GM19467 (cell line): Measurements from ENCODE around the gene VAV1.

ENCODE experiments used
- ATAC-seq: cut with Tn5 transposase; IDR thresholded peaks from one replicate; pipeline ENCODE4 v1.9.1; 2021; ENCODE audit warnings: mild to moderate bottlenecking, moderate library complexity; ENCODE audit not compliant: unreplicated experiment

VAV1 gene

DNA sequence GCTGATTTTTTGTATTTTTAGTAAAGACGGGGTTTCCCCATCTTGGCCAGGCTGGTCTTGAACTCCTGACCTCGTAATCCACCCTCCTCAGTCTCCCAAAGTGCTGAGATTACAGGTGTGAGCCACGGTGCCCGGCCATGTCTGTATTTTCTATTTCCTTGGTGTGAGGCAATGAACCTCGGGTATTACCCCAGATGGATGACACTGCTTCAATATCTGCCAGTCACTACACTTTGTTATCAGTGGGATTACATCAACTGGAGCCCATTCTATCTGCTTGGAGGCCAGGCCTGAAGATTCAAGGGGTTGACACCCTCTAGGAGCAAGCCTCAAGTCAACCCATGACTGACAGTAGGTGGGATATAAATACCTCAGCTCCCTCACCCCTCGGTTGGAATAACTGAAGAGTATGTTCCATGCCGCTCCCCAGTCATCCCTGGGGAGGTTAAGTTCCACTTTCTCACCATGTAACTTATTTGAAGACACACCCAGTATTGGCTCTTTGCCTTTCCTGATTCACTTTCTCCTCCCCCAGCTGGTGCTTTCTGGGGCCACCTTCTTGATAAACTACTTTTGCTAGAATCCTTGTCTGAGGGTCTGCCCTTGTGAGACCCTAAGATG is 113.9 kb downstream of the VAV1 start:
- ATAC-seq: no peak

DNA sequence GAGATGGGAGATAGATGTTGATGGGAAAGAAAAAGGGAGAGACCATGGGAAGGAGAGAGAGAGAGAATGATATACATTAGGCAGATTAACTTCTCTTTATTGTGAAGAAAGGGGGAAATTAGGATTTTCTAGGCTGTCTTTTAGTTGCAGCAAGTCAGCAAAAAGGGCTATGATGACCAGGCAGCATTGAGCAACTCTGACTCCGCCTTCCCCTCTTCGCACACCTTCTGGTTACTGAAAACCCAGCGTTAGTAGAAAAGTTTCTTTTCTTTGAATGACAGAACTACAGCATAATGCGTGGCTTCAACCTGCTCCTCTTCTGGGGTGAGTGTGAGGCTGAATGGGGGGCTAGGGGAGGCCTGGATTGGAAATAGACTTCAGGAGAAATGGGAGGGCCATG is 114.8 kb downstream of the VAV1 start, which contains the start of gene ADGRE1:
TSS of gene ADGRE1 (plus strand) at position 264 of the 400 bp plus-strand sequence. CDS start at position 294, 30 bp downstream.
- no peak for ATAC-seq

DNA sequence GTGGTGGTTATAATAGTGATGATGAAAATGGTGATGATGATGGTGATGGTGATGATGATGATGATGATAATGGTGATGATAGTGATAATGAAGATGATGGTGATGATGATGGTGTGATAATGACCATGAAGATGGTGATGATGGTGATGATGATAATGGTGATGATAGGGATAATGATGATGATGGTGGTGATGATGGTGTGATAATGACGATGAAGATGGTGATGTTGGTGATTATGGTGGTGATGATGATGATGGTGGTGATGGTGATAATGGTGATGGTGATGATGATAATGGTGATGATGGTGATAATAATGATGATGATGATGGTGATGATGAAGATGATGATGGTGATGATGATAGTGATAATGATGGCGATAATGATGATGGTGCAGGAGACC is 116.5 kb downstream of the VAV1 start:
- no peak for ATAC-seq

DNA sequence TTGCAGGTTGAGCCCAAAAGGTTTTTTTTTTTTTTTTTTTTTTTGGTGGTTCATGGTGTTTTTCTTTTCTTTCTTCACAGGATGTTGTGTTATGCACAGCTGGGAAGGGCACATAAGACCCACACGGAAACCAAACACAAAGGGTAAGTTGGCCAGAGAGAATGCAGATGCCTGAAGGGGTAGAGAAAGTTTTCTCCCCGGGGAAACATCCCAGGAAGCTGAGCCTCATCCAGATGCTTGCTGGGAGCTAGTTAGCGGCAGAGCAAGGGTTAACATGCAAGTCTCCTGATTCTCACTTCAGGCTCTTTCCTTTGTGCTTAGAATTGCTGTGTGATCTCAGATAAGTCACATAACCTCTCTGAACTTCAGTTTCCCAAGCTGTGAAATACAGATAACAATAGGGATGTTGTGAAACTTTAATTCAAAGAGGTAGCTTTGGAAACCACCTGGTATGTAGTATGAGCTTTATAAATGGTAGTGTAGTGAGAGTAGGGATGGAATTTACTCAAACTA is 117.9 kb downstream of the VAV1 start:
- no peak for ATAC-seq

DNA sequence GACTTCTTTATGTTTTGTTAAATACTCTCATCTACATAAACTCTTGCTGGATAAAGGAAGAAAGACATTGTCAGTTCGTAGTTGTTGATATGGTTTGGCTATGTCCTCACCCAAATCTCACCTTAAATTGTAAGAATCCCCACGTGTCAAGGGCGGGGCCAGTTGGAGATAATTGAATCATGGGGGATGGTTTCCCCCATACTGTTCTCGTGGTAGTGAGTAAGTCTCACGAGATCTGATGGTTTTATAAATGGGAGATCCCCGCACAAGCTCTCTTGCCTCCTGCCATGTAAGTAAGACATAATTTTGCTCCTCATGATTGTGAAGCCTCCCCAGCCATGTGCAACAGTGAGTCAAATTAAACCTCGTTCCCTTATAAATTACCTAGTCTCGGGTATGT is 118.4 kb downstream of the VAV1 start:
- ATAC-seq: no peak

DNA sequence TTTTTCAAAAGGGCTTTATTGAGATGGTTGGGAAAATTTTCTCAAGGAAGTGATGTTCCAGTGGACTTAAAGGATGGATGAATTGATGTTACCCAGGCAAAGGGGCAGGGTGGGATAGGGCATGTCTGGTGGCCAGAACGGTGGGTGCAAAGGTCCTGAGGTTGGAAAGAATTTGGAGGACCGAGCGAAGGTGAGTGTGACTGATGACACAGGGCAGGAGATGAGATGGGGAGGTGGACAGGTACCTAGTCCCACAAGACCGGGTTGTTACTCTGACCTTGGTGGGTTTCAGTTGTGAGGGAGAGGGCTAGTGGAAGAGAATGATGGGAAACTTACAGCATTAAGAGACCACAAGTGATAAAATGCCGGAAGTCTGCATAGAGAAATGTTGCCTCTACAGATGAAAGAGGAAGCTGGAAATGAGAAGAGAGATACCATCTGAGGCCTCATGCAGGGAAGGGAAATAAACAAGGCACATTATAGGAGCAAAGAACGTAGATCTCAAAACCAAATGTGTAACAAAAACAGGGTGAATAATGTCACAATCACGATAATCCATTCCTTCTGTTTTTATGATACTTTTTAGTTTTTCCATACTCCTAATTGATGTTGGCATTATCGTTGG is 119.4 kb downstream of the VAV1 start:
- ATAC-seq: no peak

DNA sequence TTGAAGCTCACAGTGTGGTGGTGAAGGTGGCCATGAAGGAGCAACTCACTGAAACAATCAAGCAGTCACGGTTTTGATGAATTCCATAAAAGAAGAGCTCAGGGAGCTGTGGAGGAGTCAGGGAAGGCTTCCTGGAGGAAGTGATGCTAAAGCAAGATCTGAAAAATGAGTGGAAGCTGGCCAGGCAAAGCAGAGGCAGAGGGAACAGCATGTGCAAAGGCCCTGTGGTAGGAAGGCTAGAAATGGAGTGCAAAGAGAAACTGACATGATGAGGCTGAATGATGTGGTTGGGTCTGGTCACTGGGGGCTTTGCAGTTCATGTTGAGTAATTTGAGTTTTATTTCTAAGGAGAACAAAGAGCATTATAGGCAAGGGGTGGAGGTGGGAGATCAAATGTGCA is 121.8 kb downstream of the VAV1 start:
- no peak for ATAC-seq

DNA sequence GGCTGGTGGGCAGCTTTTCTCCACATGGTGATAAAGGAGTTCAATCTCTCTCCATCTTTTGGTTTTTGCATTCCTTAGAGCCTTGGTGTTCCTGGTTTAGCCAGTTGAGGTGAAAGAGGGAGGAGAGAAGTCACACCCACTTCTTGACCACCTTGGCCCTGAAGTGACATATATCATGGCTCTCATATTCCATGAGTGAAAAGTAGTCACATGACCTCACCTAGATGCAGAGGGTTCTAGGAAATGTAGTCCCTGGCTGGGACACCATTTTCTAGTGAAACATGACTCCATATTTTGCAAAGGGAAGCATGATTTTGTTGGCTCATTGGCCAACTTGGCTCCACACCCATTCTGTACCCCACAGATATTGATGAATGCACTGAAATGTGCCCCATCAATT is 130.9 kb downstream of the VAV1 start:
- ATAC-seq: no peak

DNA sequence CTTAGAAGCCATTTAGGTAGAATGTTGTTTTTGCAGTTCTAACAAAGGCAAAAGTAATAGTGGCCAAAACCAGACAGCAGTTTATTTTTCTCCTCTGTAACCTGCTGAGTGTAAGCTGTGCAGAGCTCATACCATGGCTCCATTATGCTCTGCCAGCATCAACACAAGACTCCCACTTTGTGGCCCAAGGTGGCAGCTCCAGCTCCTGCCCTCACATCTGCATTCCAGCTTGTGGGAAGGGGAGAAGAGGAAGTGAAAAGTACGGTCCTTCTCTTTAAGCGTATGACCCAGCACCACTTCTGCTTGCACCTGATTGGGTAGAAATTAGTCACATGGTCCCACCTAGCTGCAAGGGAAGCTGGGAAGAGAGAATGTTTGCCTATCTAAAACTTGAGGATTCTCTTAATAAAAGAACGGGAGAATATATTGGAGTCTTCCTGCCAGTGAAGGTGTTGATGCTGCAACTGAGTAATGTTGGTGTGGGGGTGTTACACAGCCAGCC is 134.1 kb downstream of the VAV1 start:
- no peak for ATAC-seq
